ENCODE results near the gene OXLD1. TPM values are rescaled to one million over a fixed set of nuclear protein-coding genes. Genes with fewer than 3 reads are reported as not detected.

OXLD1 gene
- 17.9 TPM for total RNA-seq
- long read RNA-seq, transcript OXLD1-206 (1 exons, 1,600 nt), result minor isoform, 7 of 23 reads
- long read RNA-seq, transcript OXLD1-207 (2 exons, 821 nt), result minor isoform, 5 of 23 reads
- long read RNA-seq, transcript OXLD1-201 (2 exons, 620 nt), result major isoform, 8 of 23 reads
- long read RNA-seq, partial matches to known transcripts, result 0 of 23 reads
- long read RNA-seq, other reads (novel, unspliced or antisense), result 0 of 23 reads

- peak; percentile 97 for DNase-seq (ENCODE audit: low spot score)
- intact Hi-C loops (cut with DNase I), result loop anchor here (2.0 kb wide), 1 partner anchor 30 kb away; the partner anchor contains the start of genes NPLOC4 and TSPAN10
Measured at GRCh38 chr17:81666342-81667191, at the start of gene OXLD1, which contains the start of gene CCDC137. OXLD1 (minus strand) TSS chr17:81666605; CDS start chr17:81666577, 28 bp downstream. CCDC137 (plus strand) TSS chr17:81666737; CDS start chr17:81666767, 30 bp downstream.

GRCh38 chr17:81715107-81715871 lies 48.9 kb upstream of the OXLD1 start:
- no peak for DNase-seq (ENCODE audit: low spot score)
- intact Hi-C loops (cut with DNase I), result no loop called here

- intact Hi-C loops (cut with DNase I), result no loop called here
- no peak for DNase-seq (ENCODE audit: low spot score)
Measured at GRCh38 chr17:81714412-81715106, 48.2 kb upstream of the OXLD1 start.

- no peak for DNase-seq (ENCODE audit: low spot score)
- intact Hi-C loops (cut with DNase I), result no loop called here
Measured at GRCh38 chr17:81713556-81714411, 47.4 kb upstream of the OXLD1 start.

- intact Hi-C loops (cut with DNase I), result no loop called here
- DNase-seq (ENCODE audit: low spot score), result no peak
Measured at GRCh38 chr17:81713004-81713555, 46.7 kb upstream of the OXLD1 start.

- no peak for DNase-seq (ENCODE audit: low spot score)
- intact Hi-C loops (cut with DNase I), result no loop called here
Measured at GRCh38 chr17:81712468-81713003, 46.1 kb upstream of the OXLD1 start.

GRCh38 chr17:81711814-81712467 lies 45.5 kb upstream of the OXLD1 start, which contains the start of gene SLC25A10:
SLC25A10 (plus strand) TSS chr17:81712284; CDS start chr17:81712427, 143 bp downstream.
- intact Hi-C loops (cut with DNase I), result no loop called here
- peak; percentile 90 for DNase-seq (ENCODE audit: low spot score)

- intact Hi-C loops (cut with DNase I), result no loop called here
- DNase-seq (ENCODE audit: low spot score), result no peak
Measured at GRCh38 chr17:81710514-81711308, 44.3 kb upstream of the OXLD1 start.

- intact Hi-C loops (cut with DNase I), result no loop called here
- DNase-seq (ENCODE audit: low spot score), result no peak
Measured at GRCh38 chr17:81708739-81709185, 42.4 kb upstream of the OXLD1 start.

- intact Hi-C loops (cut with DNase I), result no loop called here
- no peak for DNase-seq (ENCODE audit: low spot score)
Measured at GRCh38 chr17:81707725-81708646, 41.6 kb upstream of the OXLD1 start.

GRCh38 chr17:81706757-81707624 lies 40.6 kb upstream of the OXLD1 start:
- intact Hi-C loops (cut with DNase I), result no loop called here
- DNase-seq (ENCODE audit: low spot score), result no peak

GRCh38 chr17:81706232-81706611 lies 39.8 kb upstream of the OXLD1 start:
- DNase-seq (ENCODE audit: low spot score), result no peak
- intact Hi-C loops (cut with DNase I), result no loop called here

- intact Hi-C loops (cut with DNase I), result no loop called here
- DNase-seq (ENCODE audit: low spot score), result no peak
Measured at GRCh38 chr17:81705518-81706231, 39.3 kb upstream of the OXLD1 start.
